ENCODE data around the gene ACTL7A.

The ACTL7A gene

GRCh38 chr9:108864446-108864845 lies 2.4 kb downstream of the ACTL7A start:
- H3K4me3 ChIP-seq (ENCODE audit: low read length) = no peak overlapping the region
- H3K4me2 ChIP-seq (ENCODE audit: low read length) = no peak overlapping the region
- H3K36me3 ChIP-seq (ENCODE audit: insufficient read depth, low read length) = peaks cover 3% of the 10 kb centered on the region
- peaks cover 22% of the 10 kb centered on the region for H3K4me1 ChIP-seq (ENCODE audit: control insufficient read depth, insufficient read depth, low read length)
- H3K9ac ChIP-seq (ENCODE audit: low read depth, low read length) = no peak overlapping the region
- H3K9me3 ChIP-seq (replicated peaks; ENCODE audit: low read length) = no peaks in the 10 kb centered on the region
- H3K27me3 ChIP-seq (ENCODE audit: control insufficient read depth, insufficient read depth, low read length) = no peaks in the 10 kb centered on the region

GRCh38 chr9:108865037-108865436 lies 3.0 kb downstream of the ACTL7A start:
- H3K4me3 ChIP-seq (ENCODE audit: low read length) = no peak overlapping the region
- H3K9ac ChIP-seq (ENCODE audit: low read depth, low read length) = no peak overlapping the region
- H3K4me2 ChIP-seq (ENCODE audit: low read length) = no peak overlapping the region
- H3K27me3 ChIP-seq (ENCODE audit: control insufficient read depth, insufficient read depth, low read length) = no peaks in the 10 kb centered on the region
- no peaks in the 10 kb centered on the region for H3K9me3 ChIP-seq (replicated peaks; ENCODE audit: low read length)
- H3K4me1 ChIP-seq (ENCODE audit: control insufficient read depth, insufficient read depth, low read length) = peaks cover 28% of the 10 kb centered on the region
- H3K36me3 ChIP-seq (ENCODE audit: insufficient read depth, low read length) = peaks cover 3% of the 10 kb centered on the region

GRCh38 chr9:108866001-108866420 lies 3.9 kb downstream of the ACTL7A start:
- H3K9ac ChIP-seq (ENCODE audit: low read depth, low read length) = no peak overlapping the region
- H3K4me2 ChIP-seq (ENCODE audit: low read length) = no peak overlapping the region
- H3K9me3 ChIP-seq (replicated peaks; ENCODE audit: low read length) = no peaks in the 10 kb centered on the region
- peaks cover 3% of the 10 kb centered on the region for H3K36me3 ChIP-seq (ENCODE audit: insufficient read depth, low read length)
- no peak overlapping the region for H3K4me3 ChIP-seq (ENCODE audit: low read length)
- no peaks in the 10 kb centered on the region for H3K27me3 ChIP-seq (ENCODE audit: control insufficient read depth, insufficient read depth, low read length)
- peaks cover 29% of the 10 kb centered on the region for H3K4me1 ChIP-seq (ENCODE audit: control insufficient read depth, insufficient read depth, low read length)

GRCh38 chr9:108867116-108867515 lies 5.0 kb downstream of the ACTL7A start:
- Histone ChIP-seq H3K36me3 (ENCODE audit: insufficient read depth, low read length) (peaks cover 14% of the 10 kb centered on the region), H3K9ac (ENCODE audit: low read depth, low read length) (no peak overlapping the region), H3K4me2 (ENCODE audit: low read length) (no peak overlapping the region), H3K27me3 (ENCODE audit: control insufficient read depth, insufficient read depth, low read length) (no peaks in the 10 kb centered on the region), H3K4me1 (ENCODE audit: control insufficient read depth, insufficient read depth, low read length) (peaks cover 29% of the 10 kb centered on the region), H3K4me3 (ENCODE audit: low read length) (no peak overlapping the region), H3K9me3 (replicated peaks; ENCODE audit: low read length) (no peaks in the 10 kb centered on the region)

DNA sequence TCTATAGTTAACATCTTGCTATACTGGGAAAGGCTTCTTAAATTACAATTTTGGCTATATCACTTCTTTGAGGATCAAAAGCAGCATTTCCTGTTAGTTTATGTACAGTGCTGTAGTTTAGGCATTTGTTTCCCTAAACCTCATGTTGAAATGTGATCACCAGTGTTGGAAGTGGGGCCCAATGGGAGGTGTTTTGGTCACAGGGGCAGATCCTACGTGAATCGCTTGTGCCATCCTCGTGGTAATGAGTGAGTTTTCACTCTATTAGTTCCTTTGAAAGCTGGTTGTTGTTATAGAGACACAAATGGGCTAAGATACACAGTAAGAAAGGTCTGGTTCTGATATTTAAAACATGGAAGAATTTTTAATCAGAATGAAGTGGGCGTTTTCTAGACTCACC lies 5.8 kb downstream of the ACTL7A start:
- H3K4me3 ChIP-seq (ENCODE audit: low read length) = no peak overlapping the region
- H3K4me1 ChIP-seq (ENCODE audit: control insufficient read depth, insufficient read depth, low read length) = peaks cover 29% of the 10 kb centered on the region
- no peaks in the 10 kb centered on the region for H3K9me3 ChIP-seq (replicated peaks; ENCODE audit: low read length)
- H3K9ac ChIP-seq (ENCODE audit: low read depth, low read length) = no peak overlapping the region
- peaks cover 16% of the 10 kb centered on the region for H3K36me3 ChIP-seq (ENCODE audit: insufficient read depth, low read length)
- H3K4me2 ChIP-seq (ENCODE audit: low read length) = no peak overlapping the region
- H3K27me3 ChIP-seq (ENCODE audit: control insufficient read depth, insufficient read depth, low read length) = no peaks in the 10 kb centered on the region

GRCh38 chr9:108869092-108869725 lies 7.1 kb downstream of the ACTL7A start:
- Histone ChIP-seq H3K4me1 (ENCODE audit: control insufficient read depth, insufficient read depth, low read length) (peaks cover 29% of the 10 kb centered on the region), H3K36me3 (ENCODE audit: insufficient read depth, low read length) (peaks cover 26% of the 10 kb centered on the region), H3K27me3 (ENCODE audit: control insufficient read depth, insufficient read depth, low read length) (no peaks in the 10 kb centered on the region), H3K9ac (ENCODE audit: low read depth, low read length) (peak overlapping the region; percentile 8), H3K4me3 (ENCODE audit: low read length) (peak overlapping the region; percentile 26), H3K9me3 (replicated peaks; ENCODE audit: low read length) (no peaks in the 10 kb centered on the region), H3K4me2 (ENCODE audit: low read length) (peak overlapping the region; percentile 64)

- no peak overlapping the region for H3K4me2 ChIP-seq (ENCODE audit: low read length)
- no peak overlapping the region for H3K9ac ChIP-seq (ENCODE audit: low read depth, low read length)
- H3K36me3 ChIP-seq (ENCODE audit: insufficient read depth, low read length) = peaks cover 55% of the 10 kb centered on the region
- peaks cover 9% of the 10 kb centered on the region for H3K4me1 ChIP-seq (ENCODE audit: control insufficient read depth, insufficient read depth, low read length)
- H3K9me3 ChIP-seq (replicated peaks; ENCODE audit: low read length) = no peaks in the 10 kb centered on the region
- H3K27me3 ChIP-seq (ENCODE audit: control insufficient read depth, insufficient read depth, low read length) = no peaks in the 10 kb centered on the region
- no peak overlapping the region for H3K4me3 ChIP-seq (ENCODE audit: low read length)
Observed at GRCh38 chr9:108874058-108874788, 12.2 kb downstream of the ACTL7A start.

- Histone ChIP-seq H3K27me3 (ENCODE audit: control insufficient read depth, insufficient read depth, low read length) (no peaks in the 10 kb centered on the region), H3K4me2 (ENCODE audit: low read length) (no peak overlapping the region), H3K4me1 (ENCODE audit: control insufficient read depth, insufficient read depth, low read length) (no peaks in the 10 kb centered on the region), H3K36me3 (ENCODE audit: insufficient read depth, low read length) (peaks cover 65% of the 10 kb centered on the region), H3K4me3 (ENCODE audit: low read length) (no peak overlapping the region), H3K9ac (ENCODE audit: low read depth, low read length) (no peak overlapping the region), H3K9me3 (replicated peaks; ENCODE audit: low read length) (no peaks in the 10 kb centered on the region)
Observed at GRCh38 chr9:108876425-108876824, 14.4 kb downstream of the ACTL7A start.

DNA sequence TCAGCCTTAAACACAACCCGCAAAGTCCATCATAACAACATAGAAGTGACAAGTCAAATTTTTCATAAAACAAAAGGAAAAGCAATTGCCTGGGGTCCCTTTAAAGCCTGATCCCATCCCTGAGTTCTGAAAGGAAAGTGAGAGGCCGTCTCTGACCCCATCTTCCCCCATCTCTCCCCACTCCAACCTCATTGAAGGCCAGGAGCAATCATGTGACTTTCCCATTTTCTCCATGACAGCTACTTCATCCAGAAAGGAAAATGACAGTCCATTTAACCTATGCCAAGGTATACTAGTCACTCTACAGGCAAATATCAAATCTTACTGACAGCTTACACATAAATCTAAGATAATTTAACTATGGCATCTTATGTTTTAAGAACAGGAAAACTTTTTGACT lies 15.5 kb downstream of the ACTL7A start:
- no peak overlapping the region for H3K4me3 ChIP-seq (ENCODE audit: low read length)
- H3K9ac ChIP-seq (ENCODE audit: low read depth, low read length) = no peak overlapping the region
- peaks cover 64% of the 10 kb centered on the region for H3K36me3 ChIP-seq (ENCODE audit: insufficient read depth, low read length)
- H3K4me1 ChIP-seq (ENCODE audit: control insufficient read depth, insufficient read depth, low read length) = no peaks in the 10 kb centered on the region
- H3K27me3 ChIP-seq (ENCODE audit: control insufficient read depth, insufficient read depth, low read length) = no peaks in the 10 kb centered on the region
- no peaks in the 10 kb centered on the region for H3K9me3 ChIP-seq (replicated peaks; ENCODE audit: low read length)
- H3K4me2 ChIP-seq (ENCODE audit: low read length) = no peak overlapping the region

DNA sequence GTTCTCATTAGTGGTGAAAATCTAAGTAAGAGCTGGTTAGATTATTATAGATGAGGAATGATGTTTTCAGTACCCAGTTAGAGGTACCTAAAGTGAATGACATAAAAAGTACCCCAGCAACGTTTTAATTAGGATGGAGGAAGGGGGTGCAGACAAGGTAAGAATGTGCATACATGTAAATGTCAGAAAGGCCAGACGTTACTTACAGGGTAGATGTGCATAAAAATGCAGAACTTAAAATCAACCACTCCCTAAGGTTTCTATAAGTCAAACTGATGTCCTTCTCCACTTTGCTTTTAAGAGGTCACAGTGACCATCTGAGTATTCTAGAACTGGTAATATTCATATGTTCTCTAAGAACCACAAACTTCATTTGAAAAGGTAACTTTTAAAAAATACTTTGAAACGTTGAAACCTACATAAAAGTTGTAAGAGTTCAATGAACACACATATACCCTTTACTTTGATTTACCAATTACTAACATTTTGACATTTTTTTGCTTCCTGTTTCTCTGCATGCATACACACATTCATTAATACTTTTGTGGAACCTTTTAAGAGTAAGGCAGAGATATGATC lies 18.8 kb downstream of the ACTL7A start:
- Histone ChIP-seq H3K4me3 (ENCODE audit: low read length) (no peak overlapping the region), H3K4me1 (ENCODE audit: control insufficient read depth, insufficient read depth, low read length) (peaks cover 4% of the 10 kb centered on the region), H3K9ac (ENCODE audit: low read depth, low read length) (no peak overlapping the region), H3K9me3 (replicated peaks; ENCODE audit: low read length) (no peaks in the 10 kb centered on the region), H3K36me3 (ENCODE audit: insufficient read depth, low read length) (peaks cover 46% of the 10 kb centered on the region), H3K27me3 (ENCODE audit: control insufficient read depth, insufficient read depth, low read length) (no peaks in the 10 kb centered on the region), H3K4me2 (ENCODE audit: low read length) (no peak overlapping the region)

DNA sequence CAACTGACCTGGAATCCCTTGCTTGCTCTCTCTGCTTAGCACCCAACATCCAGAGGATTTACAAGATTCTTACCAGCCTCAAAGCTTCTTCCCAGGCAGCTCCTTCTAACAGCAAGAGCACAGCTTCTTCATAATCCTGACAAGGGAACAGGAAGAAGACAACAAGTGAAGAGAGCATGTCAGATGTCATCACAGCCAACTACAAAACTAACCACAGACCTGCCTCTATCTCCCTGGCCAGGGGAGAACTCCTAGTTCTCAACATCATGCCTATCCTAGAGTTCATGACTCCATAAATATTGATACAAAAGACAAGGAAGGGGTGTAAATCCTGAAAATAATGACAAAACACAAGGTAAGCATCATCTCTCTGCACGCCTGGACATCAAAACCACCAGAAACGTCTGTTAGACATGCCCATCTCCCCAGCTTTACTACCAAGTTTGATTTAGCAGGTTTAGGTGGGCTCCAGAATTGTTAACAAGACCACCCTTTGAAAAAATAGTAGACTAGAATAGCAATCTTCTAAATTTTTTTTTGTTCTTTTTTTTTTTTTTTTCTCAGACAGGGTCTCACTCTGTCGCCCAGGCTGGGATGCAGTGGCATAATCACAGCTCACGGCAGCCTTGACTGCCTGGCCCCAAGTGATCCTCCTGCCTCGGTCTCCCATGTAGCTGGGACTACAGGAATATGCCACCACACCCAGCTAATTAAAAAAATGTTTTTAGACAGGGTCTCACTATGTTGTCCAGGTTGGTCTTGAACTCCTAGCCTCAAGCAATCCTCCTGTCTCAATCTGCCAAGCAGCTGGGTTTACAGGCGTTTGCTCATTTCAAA lies 20.2 kb downstream of the ACTL7A start:
- Histone ChIP-seq H3K9me3 (replicated peaks; ENCODE audit: low read length) (no peaks in the 10 kb centered on the region), H3K36me3 (ENCODE audit: insufficient read depth, low read length) (peaks cover 40% of the 10 kb centered on the region), H3K4me3 (ENCODE audit: low read length) (no peak overlapping the region), H3K4me2 (ENCODE audit: low read length) (no peak overlapping the region), H3K27me3 (ENCODE audit: control insufficient read depth, insufficient read depth, low read length) (no peaks in the 10 kb centered on the region), H3K4me1 (ENCODE audit: control insufficient read depth, insufficient read depth, low read length) (peaks cover 8% of the 10 kb centered on the region), H3K9ac (ENCODE audit: low read depth, low read length) (no peak overlapping the region)

Data from skeletal muscle satellite cell (primary cell).